HG02763 (cell line): ENCODE data around the gene FNIP2.
"Not testable (repeated sequence)": the region's sequence is repeated elsewhere in the genome, so short reads cannot be mapped to it uniquely, and the experiment has no call there.

Experiments
- ATAC-seq: cut with Tn5 transposase; IDR thresholded peaks from one replicate; pipeline ENCODE4 v1.9.1; 2021; ENCODE audit warnings: mild to moderate bottlenecking, moderate library complexity; ENCODE audit not compliant: unreplicated experiment

The FNIP2 gene

DNA sequence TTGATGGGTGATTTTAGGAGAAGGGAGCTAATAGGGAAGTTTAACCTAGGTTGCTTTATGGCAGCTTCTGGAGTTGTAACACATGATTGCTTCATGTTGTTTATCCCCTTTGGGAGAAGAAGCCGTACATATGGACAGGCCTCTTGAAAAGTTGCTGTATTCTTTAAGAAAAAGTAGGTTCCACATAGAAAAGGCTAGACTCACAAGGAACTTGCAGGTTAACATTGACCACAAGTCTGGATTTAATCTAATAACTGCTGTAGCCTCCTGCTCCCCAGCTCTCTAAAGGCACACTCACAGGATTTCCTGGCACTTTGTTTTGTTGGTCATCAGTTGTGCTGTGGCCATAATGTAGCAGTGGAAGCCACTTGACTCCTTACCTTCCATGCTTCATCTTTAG lies 19.7 kb downstream of the FNIP2 start:
- ATAC-seq: no peak

DNA sequence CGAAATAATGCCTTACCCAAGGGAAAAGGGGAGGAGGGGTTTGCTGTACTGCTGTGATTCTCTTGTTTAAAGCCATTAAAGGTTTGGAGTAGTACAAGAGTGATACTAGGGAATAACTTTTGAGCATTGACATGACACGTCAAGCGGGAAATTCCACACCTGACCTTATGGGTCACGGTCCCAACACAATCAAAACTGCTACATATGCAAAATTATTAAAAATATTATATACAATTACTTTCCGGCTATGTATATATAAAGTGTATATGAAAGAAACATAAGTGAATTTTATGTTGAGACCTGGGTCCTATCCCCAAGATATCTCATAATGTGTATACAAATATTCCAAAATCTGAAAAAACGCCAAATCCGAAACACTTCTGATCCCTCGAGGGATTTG lies 21.0 kb downstream of the FNIP2 start:
- ATAC-seq: no peak

DNA sequence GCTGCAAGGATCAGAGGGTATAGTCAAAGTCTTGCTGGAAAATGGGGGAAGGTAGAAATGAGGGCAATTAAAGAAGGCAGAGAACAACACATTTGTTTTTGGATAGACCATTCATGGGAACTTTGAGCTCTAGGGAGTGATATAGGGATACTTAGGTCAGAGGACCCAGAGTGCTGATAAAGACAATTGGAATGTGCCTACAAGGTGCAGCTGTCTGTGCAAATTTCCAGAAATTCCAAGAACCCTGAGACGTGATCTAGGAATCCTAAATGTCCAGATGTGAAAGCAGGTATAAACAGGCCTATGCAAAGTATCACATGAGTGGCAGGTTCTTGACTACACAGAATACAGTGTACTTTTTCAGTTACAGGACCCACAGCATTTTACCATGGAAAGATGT lies 24.2 kb downstream of the FNIP2 start:
- no peak for ATAC-seq

DNA sequence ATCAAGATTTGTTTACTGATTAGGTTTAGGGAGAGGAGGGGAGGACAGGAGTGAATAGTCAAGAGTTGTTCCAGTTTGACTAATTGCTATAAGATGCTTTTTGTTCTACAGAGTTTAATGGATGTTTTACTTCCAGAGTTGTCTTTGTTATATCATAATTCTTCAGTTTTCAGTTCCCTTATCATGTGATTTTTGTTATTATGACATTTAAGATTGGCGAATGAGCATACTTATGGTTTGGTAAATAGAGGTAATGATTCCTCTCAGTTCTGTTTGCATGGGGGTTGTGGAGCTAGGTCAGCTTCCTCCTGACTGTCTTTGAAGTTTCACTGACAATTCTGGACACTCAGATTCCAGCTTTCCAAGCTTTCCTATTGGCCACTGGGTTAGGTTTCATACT lies 24.6 kb downstream of the FNIP2 start:
- not testable (repeated sequence) for ATAC-seq

DNA sequence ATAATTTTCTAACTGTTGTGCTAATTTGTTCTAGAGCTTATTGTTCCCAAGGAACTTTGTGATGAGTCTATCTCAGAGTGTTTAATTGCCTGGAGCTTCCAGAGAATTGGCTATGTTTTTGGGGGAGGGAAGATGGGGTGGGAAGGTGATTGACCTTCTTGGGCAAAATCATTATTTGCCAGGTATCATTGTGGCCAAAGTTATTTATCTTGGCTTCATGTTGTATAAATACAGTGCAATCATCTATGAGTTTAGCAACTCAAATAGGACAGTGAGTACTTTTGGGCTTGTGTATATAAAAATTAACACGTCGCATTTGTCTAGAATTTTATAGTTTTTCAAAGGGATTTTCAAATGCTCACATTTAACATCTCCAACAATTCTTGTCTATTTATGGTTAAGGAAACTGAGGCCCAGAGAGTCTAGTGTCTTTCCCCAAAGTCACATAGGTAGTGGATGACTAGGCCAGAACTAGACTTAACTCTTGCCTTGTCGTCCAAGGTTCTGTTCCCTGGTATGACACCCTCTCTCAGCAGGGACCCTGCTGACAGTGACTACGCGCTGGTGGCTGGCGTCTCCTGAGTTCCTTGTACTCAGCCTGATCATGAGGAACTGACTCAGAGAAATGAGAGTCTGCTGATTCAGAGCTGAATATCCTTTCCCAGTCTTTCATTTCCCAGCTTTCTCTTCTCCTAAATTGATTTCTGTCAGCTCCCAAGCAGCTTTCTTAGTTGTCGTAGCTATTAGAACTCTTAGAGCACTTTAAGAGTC lies 27.7 kb downstream of the FNIP2 start:
- ATAC-seq: no peak

DNA sequence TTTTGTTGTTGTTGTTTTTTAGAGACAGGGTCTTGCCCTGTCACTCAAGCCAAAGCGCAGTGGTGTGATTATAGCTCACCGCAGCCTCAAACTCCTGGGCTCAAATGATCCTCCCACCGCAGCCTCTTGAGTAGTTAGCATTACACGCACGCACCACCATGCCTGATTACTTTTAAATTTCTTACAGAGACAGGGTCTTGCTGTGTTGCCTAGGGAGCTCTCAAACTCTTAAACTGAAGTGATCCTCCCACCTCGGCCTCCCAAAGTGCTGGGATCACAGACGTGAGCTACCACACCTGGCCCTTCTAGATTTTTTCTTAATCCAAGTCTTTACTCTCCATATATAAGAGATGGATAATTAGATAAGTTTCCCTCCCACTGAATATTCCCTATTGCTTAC lies 29.2 kb downstream of the FNIP2 start:
- no peak for ATAC-seq

DNA sequence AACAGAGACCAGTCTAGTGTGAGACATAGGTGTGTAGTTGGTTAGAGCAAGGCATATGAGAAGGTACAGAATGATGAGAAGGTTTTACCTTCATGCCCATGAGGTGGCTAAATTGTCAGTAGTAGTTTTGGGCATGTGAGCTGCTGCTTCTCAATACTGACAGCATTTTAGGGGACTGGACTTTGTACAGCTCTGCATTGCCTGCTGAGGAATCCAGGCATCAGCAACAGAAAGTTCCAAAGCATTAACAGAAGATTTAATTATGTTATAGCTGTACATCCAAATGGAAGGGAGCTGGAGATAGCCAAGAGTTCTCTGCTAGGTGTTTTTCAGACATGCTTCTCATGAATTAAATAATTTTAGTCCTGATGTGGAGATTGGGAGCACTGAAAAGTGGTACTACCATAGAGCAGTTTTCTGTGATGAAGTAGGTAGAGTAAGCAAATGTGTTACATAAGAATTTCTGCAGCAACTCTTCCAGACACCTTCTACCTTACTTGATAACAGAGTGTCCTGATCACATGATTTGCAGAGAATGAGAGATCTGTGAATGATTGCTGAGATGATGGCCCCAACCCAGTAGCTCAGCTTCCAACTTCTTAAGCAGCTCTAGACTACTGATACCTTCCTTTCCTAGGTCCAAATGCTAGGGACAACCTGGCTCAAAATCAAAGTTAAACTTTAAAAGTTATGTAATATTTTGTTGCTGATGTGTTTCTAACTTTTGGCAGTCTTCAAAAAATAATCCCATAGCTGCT lies 30.4 kb downstream of the FNIP2 start:
- no peak for ATAC-seq

DNA sequence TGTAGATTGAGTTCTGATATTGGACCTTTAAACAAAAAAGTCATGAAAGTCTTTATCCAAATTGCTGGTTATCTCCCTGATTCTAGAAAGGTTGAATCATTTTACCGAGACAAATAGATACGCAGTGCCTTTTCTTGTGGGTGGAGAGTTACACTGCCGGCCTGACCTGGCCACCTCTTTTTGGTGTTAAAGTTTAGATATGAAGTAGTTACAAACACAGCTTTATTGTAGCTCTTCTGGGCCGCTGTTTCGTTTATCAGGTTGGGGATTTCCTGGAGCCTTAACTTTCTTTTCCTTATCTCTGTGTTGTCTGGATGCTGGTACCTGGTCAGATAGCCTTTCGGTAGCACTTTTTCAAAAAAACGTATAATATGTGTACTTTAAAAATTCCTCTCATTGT lies 31.0 kb downstream of the FNIP2 start:
- ATAC-seq: no peak

DNA sequence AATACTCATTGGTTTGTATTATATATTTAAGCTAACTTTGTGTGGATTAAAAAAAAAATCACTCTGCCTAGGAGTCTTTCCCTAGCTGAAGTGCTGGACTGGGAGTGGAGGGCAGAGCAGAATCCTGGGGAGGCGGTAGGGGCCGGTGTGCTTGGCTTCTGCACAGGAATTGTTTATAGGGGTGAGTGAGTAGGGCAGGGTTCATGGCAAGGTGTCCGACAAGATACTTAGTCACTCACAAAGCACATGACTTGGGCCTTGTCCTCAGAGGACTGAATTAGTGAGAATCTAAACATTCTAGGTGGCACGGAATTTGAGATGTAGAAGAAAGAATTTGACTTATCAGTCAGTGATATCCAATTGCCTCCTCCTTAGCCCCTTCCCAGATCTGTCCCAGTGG lies 32.2 kb downstream of the FNIP2 start:
- no peak for ATAC-seq

DNA sequence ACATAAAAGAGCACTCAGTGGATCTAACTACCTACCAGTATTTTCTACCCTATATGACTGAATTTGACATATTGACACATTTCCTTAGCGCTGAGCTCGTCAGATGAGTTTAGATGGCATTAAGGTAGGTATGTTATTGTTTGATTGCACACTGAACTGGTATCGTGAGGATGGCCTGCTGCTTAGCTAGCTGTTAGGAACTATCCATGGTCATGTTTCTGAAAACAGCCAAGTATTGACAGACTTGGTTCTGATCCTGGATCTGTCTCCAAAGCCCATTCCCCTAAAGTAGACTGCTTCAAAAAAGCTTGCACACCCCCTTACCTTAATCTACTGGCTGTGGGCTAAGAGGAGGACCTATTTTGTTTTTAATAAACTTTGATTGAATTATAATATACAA lies 32.9 kb downstream of the FNIP2 start:
- no peak for ATAC-seq

DNA sequence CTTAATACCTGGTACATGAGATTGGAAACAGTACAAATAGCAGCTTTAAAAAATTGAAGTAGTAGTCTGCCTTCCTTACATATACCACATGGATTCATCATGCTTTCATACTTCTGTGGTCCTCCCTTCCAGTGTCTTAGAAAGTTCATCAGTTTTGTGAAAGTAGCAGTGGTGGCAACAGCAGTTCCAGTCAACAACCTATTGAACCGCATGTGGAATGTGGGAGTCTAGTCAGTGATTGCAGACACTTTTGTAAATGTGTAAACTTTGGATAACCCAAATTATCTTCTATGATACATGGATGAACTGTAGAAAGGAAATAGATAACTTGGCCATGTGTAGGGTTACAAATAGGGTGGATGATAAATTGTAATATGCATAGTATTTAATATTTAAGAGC lies 34.1 kb downstream of the FNIP2 start:
- no peak for ATAC-seq

DNA sequence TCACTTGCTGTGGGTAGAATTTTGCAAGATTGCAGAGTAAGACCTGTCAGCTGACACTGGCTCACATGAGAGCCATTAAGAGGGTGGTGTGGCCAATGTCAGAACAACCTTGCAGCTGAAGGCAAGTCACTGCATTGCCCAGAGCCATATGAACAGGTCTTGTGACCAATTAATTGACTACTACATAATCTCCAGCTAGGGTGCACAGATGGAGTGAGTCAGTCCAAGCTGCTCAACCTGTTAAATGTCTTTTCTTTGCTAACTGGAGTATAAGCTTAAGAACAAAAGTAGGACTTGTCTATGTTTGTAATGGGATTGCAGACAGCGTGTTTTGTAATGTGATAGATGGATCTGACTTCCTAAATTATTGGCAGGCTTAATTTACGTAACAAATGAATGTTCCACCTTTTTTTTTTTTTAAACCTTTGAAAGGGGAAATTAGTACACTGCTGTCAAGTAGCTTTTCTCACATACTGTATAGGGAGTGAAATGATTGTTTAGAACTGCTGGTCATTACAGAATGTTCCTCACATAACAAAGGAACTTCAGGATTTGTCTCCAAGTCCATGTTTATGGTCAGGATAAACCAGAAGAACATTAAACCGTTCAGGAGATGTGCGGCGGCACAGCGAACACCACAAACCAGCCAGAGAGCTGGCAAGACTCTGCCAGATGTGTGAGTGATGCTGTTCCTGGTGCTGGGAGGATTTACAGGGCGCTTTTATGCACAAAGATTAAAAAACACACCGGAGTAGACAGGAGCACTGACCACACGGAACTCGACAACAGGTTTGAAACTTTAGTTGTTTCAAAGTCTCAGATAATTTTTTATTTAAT lies 37.0 kb downstream of the FNIP2 start:
- no peak for ATAC-seq

DNA sequence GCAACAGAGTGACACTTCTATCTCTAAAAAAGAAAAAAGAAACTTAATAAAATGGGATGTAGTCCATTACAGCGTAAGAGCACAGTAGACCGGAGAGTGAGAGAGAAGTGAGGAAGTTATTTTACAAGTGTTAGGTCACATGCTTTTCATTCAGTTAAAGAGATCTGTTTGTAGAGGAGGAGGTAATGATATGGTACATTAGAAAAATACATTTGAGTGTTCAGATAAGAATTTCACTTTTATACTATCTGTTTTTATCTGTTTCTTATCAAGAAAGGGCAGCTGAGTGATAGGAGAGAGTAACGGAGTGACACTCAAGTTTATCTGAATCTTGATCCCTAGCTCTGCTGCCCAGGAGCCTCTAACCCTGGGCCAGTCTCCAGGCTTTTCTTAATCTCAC lies 38.9 kb downstream of the FNIP2 start:
- ATAC-seq: no peak

DNA sequence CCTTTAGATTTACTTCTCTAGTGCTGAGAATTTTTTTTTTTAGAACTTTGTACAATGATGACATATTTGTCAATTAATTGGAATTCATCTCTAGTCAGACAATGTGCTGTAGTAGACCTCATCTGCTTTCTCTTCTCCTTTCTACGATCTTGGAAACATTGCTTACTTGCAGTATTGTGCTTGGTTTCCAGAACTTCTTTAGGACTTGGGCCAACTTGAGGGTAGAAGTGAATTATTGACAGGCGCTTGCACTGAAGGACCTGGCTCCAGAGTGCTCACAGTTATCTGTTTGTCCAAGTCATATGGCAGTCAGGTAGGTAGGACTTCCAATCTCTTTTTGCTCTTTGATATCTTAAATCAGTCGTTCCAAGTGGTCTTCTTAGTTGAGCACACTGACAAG lies 39.6 kb downstream of the FNIP2 start:
- no peak for ATAC-seq

DNA sequence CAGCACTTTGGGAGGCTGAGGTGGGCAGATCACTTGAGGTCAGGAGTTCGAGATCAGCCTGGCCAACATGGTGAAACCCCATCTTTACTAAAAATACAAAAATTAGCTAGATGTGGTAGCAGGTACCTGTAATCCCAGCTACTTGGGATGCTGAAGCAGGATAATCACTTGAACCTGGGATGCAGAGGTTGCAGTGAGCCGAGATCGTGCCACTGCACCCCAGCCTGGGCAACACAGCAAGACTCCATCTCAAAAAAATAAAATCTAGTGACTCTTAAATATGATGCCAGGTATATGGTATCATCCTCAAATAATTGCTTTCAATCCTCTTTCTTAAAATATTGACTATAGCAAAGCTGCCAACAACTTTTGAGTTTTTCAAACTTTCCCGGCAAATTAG lies 40.4 kb downstream of the FNIP2 start:
- ATAC-seq: not testable (repeated sequence)

DNA sequence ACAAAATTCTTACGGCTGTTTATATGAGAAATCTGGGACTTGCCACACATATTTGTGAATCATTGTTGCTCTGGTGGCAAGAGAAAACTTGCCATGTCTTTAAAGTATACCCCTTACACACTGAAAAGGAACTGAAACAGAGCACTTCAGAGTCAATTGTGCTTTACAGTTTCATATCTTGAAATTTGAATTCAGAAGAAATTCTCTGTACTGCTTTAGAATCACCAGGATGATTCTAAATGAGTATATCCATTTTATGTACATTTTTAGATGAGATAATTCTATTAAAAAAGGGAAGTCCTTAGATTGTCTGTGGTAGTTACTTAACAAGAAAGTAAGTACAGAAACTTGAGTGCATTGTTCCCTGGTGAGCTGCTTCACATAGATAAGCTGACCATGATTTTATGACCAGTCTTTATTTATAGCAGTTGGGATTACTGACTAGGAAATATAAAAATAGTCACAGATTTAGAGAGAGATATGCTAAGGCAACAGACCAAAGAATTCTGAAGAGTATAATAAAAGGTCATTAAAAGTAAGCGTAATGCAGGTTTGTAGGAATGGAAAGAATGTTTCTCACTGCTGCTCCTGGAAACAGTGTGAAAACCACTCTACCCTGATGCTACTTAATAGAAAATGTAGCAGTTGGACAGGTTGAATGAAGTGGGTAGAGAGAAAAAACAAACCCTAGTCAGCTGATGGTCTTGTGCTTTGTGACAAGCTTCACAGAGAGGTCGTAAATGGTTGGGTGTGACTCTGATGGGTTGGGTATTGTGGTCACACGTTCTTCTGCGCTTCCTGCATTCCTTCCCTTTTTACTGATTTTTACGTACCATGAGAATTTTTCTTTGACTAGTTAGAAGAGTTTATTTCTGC lies 41.0 kb downstream of the FNIP2 start:
- peak; percentile 62 for ATAC-seq

DNA sequence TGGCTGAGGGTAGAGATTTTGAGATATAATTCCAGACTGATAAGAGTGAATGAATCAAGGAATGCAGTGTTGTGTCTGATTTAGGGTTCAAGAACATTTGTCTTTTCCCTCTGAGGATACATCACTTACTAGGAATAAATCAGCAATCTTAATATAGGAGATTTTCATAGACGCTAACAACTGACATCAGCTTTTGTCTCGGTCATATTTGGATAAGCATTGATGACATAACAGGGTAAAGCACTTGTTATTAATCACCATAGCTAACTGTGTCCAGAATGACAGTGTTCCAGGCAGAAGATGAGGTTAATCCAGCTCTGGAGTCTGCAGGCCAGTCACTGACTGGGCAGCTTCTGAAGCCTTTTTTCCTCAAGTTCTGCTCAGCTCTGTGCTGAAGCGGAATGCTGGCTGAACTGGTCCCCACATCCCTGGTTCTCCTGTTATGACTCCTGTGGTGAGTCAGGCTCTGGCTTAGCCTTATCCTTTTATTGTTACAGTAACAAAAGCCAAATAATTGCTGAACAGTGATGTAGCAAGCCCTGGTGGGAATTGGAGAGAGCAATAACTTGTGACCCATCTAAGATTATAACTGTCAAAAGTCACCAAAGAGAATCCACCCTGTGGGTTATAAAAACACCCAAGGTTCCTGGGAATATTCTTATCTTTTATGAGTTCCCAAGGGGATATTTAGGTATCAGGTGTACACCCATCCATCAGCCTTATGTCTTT lies 41.8 kb downstream of the FNIP2 start:
- no peak for ATAC-seq

DNA sequence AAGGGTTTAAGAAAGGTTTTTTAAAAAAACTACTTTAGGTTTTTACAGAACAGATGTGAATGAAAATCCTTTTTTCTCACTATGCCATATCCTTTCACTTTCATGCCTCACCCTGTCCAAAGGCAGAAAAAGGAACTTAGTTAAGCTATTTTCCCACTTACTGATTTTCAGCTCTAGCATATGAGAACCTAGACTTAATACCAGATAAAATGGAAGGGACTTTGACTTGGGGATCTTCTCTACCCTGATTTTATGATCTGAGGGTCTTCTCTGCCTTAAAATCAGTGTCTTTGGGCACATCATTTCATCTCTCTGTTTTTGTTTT lies 42.4 kb downstream of the FNIP2 start:
- no peak for ATAC-seq

DNA sequence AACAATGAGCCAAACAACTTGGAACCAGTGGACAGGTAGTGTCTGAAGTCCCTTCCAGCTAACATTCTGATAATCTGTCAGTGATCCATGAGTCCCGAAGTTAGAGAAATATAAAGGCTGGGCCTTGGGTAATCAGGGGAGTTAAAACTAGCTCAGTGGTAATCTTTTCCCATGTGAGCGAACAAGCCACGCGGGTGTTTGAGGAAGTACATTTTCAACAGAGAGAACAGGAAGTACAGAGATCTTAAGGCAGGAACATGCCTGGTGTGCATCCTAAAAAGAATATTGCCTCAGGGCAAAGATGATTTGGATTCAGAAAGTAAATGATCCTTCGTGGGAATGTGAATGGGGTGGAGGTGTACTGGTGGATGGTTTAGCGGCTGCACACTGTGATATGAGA lies 42.9 kb downstream of the FNIP2 start:
- no peak for ATAC-seq

DNA sequence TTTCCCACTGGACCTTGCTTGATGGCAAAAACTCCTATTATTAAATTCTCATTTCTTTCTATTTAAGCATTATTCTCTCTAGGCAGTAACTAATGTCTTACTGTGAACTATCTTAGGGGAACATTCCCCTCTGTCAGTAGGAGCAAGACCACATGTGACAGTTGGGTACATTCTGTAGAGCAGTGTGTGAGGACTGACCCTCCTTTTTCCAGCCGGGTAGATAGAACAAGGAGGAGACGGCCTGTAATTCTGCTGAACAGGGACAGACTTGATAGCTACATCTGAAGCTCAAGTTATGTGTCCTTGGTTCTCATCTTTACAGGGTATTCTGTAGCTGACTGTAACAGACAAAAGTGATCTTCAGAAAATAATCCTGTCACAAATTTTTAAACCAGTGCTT lies 43.3 kb downstream of the FNIP2 start:
- no peak for ATAC-seq
